GM20000 (cell line): ENCODE results near the gene AOPEP.

Experiments
- DNase-seq: peaks from one replicate; pipeline ENCODE4 v3.0.0; 2012; ENCODE audit warnings: low spot score
- CTCF ChIP-seq: IDR thresholded peaks from 2 replicates; pipeline ENCODE4 v1.5.1; 2012; ENCODE audit warnings: mild to moderate bottlenecking, control low read depth; ENCODE audit errors: extremely low read depth, missing control alignments

AOPEP gene

GRCh38 chr9:95065224-95065623, 338.7 kb downstream of the AOPEP start:
- no peak for DNase-seq

DNA sequence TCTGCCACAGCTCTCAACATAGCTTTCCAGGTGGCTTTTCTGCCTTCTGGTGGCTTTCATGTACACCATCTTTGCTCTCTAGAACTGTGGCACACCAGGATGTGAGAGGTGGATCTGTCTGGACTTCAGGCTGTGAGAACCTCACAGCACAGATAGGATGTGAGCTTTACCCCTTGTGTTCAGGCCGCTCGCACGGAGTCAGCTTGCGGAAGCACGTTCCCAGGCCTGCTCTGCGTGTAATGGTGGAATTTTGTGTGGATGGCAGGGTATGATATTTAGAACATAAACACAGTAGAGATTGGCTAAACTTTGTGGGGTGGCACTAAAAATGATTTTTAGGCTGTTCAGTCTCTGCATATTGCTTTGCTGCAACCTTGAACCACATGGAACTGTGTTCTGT, 340.6 kb downstream of the AOPEP start:
- no peak for TF ChIP-seq CTCF
- DNase-seq = no peak

More at GRCh38 chr9:95065224-95065623, 338.7 kb downstream of the AOPEP start:
- TF ChIP-seq CTCF = no peak

DNA sequence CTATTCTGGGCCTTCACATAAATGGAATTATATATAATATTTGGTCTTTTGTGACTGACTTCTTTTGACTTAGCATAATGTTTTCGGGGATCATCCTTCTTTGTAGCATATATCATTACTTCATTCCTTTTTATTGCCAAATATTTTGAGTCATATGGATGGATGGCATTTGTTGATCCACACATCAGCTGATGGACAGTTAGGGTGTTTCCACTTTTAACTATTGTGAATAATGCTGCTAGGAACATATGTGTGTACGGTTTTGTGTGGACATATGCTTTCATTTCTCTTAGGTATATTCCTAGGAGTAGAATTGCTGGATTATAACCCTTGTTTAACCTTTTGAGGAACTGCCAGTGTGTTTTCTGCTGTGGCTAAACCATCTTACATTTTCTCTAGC, 341.4 kb downstream of the AOPEP start:
- TF ChIP-seq CTCF = no peak
- DNase-seq = no peak

DNA sequence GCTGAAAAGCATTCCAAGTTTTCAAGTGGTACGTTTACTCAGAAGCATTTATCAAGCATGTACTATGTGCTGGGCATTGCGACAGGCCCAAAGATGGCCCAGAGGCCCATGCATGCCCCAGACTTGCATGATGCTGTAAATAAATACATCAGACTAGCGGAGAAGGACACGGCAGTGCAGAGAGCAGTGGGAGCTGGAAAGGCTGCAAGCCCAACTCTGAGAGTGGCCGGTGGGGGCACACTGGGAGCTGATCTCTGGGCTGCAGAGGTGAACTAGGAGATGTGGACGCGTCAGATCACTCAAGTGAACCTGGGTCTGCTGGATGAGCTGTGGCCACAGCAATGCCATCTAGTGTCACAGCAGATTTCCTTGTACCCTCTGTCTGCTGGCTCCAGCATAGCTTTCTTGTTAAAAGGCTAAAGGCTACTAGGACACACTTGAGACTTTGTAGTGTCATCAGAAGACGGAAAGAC, 344.1 kb downstream of the AOPEP start:
- DNase-seq = no peak
- TF ChIP-seq CTCF = no peak

GRCh38 chr9:95071450-95071849, 345.0 kb downstream of the AOPEP start:
- no peak for TF ChIP-seq CTCF
- DNase-seq = no peak

DNA sequence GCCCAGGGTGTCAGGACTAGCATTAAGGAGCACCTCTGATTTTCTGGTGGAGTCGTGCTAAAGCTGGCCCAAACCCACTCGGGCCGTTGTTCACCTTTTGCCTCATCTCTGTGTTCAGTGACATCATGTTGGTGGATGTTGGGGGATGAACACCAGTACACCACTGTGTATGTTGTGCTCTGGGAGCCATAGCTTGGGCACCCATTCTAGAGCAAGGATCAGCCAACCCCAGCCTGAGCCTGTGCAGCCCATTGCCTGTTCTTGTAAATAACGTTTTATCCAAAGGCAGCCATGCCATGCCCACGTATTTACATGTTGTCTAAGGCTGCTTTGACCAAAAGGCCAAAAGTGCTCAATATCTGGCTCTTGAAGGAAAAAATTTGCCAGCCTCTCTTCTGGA, 345.4 kb downstream of the AOPEP start:
- TF ChIP-seq CTCF = no peak
- DNase-seq = no peak

DNA sequence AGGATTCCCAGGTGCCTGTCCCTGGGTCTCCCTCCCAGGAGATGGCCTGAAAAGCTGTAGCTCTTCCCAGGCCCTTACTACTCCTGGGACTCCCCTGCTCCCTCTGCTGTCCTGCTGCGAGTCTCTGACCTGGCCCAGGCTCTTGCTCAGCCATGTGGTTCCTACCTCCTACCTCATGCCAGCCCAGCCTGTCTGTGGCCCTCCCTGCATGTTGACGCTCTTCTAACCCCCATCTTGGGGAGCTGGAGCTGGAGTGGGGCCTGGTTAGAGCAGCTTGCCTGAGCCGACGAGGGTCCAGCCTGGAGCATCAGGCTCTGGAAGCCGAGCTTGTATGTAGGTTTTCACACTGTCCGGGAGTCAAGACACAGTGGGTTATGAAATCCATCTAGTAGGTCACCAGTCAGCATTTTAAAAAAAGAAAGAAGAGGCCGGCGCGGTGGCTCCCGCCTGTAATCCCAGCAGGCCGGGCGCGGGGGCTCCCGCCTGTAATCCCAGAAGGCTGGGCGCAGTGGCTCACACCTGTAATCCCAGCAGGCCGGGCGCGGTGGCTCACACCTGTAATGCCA, 346.6 kb downstream of the AOPEP start:
- TF ChIP-seq CTCF = no peak
- DNase-seq = no peak
